IPS-20b (cell line): ENCODE results near the gene SND1.

ENCODE experiments used
- H3K27ac ChIP-seq: one replicate; pipeline ENCODE4 v1.5.1; 2013; ENCODE audit warnings: low read length
- H3K27me3 ChIP-seq: 2 replicates; pipeline ENCODE4 v1.6.1; 2013; ENCODE audit warnings: mild to moderate bottlenecking, low read length, inconsistent platforms; ENCODE audit not compliant: insufficient read depth
- H3K36me3 ChIP-seq: 2 replicates; pipeline ENCODE4 v1.6.1; 2013; ENCODE audit warnings: low read depth, mild to moderate bottlenecking, inconsistent platforms, low read length, moderate library complexity; ENCODE audit not compliant: insufficient read depth
- H3K4me1 ChIP-seq: 2 replicates; pipeline ENCODE4 v1.6.1; 2013; ENCODE audit warnings: mild to moderate bottlenecking, control low read depth, inconsistent platforms, low read length, moderate library complexity; ENCODE audit not compliant: insufficient read depth
- H3K4me3 ChIP-seq: 2 replicates; pipeline ENCODE4 v1.5.1; 2013; ENCODE audit warnings: mild to moderate bottlenecking, low read length, inconsistent platforms
- H3K9ac ChIP-seq: 2 replicates; pipeline ENCODE4 v1.6.1; 2013; ENCODE audit warnings: low read depth, mild to moderate bottlenecking, inconsistent platforms, low read length, moderate library complexity
- H3K9me3 ChIP-seq: 2 replicates; pipeline ENCODE4 v1.6.1; 2013; ENCODE audit warnings: mild to moderate bottlenecking, low read depth, low read length, inconsistent platforms; ENCODE audit not compliant: insufficient read depth

SND1 gene

DNA sequence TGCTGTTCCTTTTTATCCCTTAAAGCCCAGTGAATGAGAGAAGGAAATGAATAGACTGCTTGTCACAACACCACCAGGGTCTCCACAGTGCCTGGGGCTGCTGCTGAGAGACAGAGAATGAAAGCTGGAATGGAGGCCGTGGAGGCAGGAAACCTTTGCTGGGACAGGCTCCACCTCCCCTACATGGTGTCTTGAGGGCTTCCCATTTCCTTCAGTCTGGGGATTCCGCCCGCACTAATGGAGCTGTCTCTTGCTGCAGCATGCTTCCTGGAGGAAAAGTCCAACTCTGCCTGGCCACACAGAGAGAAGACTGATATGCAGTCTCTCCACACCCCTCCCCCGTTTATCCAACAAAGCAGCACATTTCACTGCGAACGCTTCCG, 324.7 kb downstream of the SND1 start:
- Histone ChIP-seq H3K9ac (no peak overlapping the region), H3K9me3 (peaks cover 22% of the 10 kb centered on the region), H3K27me3 (no peaks in the 10 kb centered on the region), H3K27ac (no peak overlapping the region), H3K4me1 (peaks cover 12% of the 10 kb centered on the region), H3K4me3 (no peak overlapping the region), H3K36me3 (peaks cover 18% of the 10 kb centered on the region)

DNA sequence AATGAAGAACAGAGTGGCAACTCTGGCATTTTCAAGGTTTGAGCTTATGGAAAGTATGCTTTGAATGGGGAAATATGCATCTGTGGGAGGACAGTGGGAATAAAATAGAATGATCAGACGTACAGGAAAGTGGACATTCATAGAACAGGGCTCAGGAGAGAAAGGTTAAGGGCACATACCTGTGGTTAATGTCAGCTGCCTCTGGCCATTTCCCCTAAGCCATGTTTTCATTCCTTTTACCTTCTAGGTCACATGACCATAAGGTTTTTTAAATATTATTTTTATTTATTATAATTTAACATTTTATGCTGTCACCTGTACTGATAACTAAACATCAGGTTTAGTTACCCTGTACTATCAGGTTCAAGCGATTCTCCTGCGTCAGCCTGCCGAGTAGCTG, 326.4 kb downstream of the SND1 start:
- H3K4me3 ChIP-seq: no peak overlapping the region

DNA sequence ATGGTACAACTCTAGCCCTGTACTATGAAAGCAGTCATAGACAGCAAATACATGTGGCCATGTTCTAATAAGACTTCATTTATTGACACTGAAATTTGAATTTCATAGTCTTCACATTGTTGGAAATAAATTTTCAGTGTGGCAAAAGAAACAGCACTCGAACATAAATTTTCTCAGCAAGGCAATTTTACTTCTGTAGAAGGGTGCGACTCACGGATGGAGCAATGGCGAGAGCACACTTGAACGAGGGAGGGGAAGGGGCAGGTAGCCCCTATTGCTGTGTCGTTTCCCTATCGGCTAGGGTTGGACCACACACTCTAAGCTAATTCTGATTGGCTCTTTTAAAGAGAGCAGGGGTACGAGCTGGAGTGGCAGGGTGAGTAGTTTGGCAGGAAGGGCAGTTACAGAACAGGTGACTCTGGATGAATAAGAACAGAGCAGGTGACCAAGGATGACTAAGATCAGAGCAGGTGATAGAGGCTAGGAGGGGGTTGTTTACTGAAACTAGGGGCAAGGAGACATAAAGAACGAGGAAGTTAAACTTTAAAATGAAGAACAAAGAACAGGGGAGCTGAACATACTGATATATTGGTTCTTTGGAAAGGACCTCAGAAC, 327.2 kb downstream of the SND1 start:
- H3K4me3 ChIP-seq: no peak overlapping the region
- peaks cover 22% of the 10 kb centered on the region for H3K9me3 ChIP-seq
- H3K36me3 ChIP-seq: peaks cover 18% of the 10 kb centered on the region
- H3K27me3 ChIP-seq: no peaks in the 10 kb centered on the region
- peaks cover 9% of the 10 kb centered on the region for H3K4me1 ChIP-seq
- H3K27ac ChIP-seq: no peak overlapping the region
- H3K9ac ChIP-seq: no peak overlapping the region

More for the DNA sequence above, 326.4 kb downstream of the SND1 start:
- Histone ChIP-seq H3K27ac (no peak overlapping the region), H3K9me3 (peaks cover 22% of the 10 kb centered on the region), H3K9ac (no peak overlapping the region), H3K4me1 (peaks cover 12% of the 10 kb centered on the region), H3K27me3 (no peaks in the 10 kb centered on the region), H3K36me3 (peaks cover 18% of the 10 kb centered on the region)

DNA sequence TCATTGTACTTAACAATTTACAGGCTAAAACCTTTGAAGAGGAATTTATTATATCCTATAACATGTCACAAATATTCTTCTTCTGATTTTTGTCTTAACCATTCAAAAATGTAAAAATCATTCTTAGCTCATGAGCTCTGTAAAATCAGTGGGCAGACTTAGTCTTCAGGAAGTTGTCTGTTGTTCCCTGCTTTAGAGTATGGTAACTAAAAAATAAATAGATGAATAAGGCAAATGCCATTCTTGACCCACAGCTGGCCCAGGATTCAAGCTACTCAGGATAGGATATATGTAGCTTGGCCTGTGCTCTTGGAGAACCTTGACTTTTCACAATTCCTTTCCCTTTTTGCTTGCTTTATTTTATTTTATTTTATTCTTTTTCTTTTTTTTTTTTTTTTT, 327.7 kb downstream of the SND1 start:
- H3K27me3 ChIP-seq: no peaks in the 10 kb centered on the region
- H3K9ac ChIP-seq: no peak overlapping the region
- H3K4me3 ChIP-seq: no peak overlapping the region
- peaks cover 8% of the 10 kb centered on the region for H3K4me1 ChIP-seq
- peaks cover 22% of the 10 kb centered on the region for H3K9me3 ChIP-seq
- H3K36me3 ChIP-seq: peaks cover 18% of the 10 kb centered on the region
- no peak overlapping the region for H3K27ac ChIP-seq

DNA sequence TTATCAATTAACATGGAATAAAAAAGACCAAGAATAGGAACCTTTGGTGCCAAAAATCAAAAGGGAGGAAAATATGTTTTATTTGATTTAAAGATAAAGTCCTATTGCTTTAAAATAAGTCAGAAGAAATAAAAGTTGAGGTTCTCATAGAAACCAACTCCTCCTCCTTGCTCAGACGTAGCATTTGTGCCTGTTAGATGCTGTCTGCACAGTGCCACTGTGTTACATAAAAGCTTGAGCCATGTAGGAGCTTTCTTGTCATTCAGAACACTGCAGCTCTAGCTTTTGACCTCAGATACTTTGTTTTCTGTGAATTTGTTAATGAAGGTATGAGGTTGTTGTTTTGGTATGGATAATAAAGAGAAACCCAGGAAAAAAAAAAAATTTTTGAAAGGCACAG, 328.9 kb downstream of the SND1 start:
- no peak overlapping the region for H3K9ac ChIP-seq
- H3K27ac ChIP-seq: no peak overlapping the region
- peaks cover 22% of the 10 kb centered on the region for H3K9me3 ChIP-seq
- H3K4me3 ChIP-seq: no peak overlapping the region
- H3K4me1 ChIP-seq: peaks cover 13% of the 10 kb centered on the region
- H3K36me3 ChIP-seq: peaks cover 18% of the 10 kb centered on the region
- H3K27me3 ChIP-seq: no peaks in the 10 kb centered on the region

DNA sequence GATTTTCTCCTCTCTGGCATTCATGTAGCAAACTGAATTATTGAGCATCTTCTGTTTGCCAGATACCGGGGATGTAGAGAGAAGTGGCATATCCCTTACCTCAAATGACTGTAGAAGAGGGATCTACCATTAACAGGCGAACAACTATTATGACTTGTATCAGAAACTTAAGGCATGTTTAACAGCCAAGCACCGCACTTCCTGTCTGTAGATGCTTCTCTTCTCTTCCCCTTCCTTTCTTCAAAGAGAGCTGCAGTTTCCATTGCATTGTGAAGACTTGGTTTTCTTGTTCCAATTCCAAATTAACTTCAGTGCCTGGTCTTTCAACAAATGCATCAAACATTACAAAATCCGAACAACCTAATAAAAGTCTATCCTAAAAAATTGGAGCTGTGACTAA, 330.0 kb downstream of the SND1 start:
- peaks cover 13% of the 10 kb centered on the region for H3K36me3 ChIP-seq
- H3K9me3 ChIP-seq: peaks cover 22% of the 10 kb centered on the region
- H3K4me3 ChIP-seq: no peak overlapping the region
- no peak overlapping the region for H3K27ac ChIP-seq
- peaks cover 21% of the 10 kb centered on the region for H3K4me1 ChIP-seq
- no peak overlapping the region for H3K9ac ChIP-seq
- no peaks in the 10 kb centered on the region for H3K27me3 ChIP-seq

DNA sequence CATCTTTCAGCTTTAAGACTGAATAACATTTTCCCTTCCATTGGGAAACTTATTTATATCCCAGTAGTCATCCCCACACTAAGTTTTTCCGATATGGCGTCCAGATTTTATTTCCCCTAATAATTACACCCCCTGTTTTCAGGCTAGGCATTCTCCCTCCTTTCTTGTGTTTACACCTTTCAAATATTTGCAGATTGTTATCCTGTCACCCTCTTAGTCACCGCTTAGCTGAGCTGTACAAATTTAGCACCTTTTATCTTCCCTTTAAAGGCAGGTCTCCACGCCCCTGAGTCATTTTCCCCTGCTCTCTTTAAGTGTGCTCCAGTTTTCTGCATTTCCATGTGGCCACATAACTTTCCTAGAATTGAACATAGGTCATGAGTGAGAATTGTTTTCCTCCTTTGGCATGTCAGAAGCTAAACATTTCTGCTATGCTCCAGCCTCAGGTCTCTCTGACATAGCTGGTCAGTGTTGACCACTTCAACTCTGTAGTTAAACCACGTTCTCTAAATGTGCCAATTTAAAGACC, 331.9 kb downstream of the SND1 start:
- Histone ChIP-seq H3K27me3 (no peaks in the 10 kb centered on the region), H3K36me3 (no peaks in the 10 kb centered on the region; the same call in 1 of the 2 replicates), H3K27ac (no peak overlapping the region)

DNA sequence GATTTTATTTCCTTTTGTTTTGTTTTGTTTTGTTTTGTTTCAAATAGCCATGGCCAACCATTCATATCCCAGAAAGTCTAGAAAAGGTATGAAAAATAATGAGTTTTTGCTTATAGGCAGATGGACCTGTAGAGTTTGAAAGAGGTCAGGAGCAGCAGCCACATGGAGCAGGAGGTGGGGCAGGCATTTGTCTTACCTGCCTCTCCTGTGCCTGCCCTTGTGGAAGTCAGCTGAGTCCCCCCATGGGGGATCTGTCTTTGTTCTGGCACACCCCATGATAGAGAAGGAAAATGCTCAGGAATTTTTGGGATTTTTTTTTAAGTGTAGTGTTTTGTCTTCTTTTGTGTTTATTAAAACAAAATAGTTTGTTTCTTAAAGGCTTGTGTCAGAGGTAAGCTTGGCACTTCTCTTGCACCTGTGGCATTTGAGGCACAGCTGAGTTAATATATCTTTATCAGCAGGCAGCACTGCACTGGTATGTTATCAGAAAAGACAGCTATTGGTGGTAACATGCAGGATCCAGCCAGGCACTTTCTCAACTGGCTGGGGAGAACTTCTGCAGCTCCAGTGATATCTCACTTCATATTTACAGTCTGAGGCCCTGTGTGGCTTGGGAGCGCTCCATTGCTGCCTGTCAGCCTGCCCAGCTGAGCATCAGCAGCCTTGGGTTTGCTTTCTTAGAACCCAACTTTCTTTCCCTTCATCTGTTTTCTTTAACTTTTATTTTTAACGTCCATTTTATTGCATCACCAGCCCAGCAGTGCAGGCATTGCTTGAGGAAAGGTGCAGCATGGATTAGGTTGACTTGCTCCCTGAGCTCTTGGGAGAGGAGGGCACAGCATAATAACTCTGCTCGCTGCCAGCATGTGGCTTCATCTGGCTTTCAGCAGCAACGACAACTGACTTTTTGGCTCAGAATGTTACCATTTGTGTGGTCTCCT, 334.9 kb downstream of the SND1 start:
- H3K27ac ChIP-seq: no peak overlapping the region
- H3K9ac ChIP-seq: no peak overlapping the region
- H3K4me1 ChIP-seq: peaks cover 17% of the 10 kb centered on the region
- no peaks in the 10 kb centered on the region for H3K9me3 ChIP-seq
- peaks cover 14% of the 10 kb centered on the region for H3K36me3 ChIP-seq
- H3K4me3 ChIP-seq: no peak overlapping the region
- no peaks in the 10 kb centered on the region for H3K27me3 ChIP-seq

More for the DNA sequence above, 331.9 kb downstream of the SND1 start:
- no peak overlapping the region for H3K9ac ChIP-seq
- no peak overlapping the region for H3K4me3 ChIP-seq
- H3K9me3 ChIP-seq: peaks cover 5% of the 10 kb centered on the region; the same call in 1 of the 2 replicates
- peaks cover 25% of the 10 kb centered on the region for H3K4me1 ChIP-seq

DNA sequence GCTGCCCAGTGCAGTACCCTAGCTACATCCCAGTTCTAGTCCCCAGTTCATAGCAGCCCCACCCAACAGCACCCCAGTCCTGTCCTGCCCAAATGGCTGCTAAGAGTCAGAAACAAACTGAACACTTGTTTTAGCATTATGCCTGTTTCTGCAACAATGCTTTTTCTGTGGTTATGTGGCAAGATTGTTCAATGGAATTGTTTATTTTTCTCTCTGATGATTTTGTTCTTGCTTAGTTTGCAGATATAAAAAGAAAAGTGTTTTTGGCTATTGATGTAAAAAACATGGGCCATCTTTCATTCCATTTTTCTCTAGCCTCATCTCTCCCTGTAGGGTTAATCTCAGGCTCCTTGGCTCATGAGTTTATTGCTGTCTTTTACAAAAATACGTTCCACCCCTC, 336.8 kb downstream of the SND1 start:
- H3K9me3 ChIP-seq: no peaks in the 10 kb centered on the region
- H3K36me3 ChIP-seq: peaks cover 32% of the 10 kb centered on the region
- H3K4me1 ChIP-seq: peaks cover 17% of the 10 kb centered on the region
- H3K27me3 ChIP-seq: no peaks in the 10 kb centered on the region
- H3K4me3 ChIP-seq: no peak overlapping the region
- H3K9ac ChIP-seq: no peak overlapping the region
- H3K27ac ChIP-seq: no peak overlapping the region

DNA sequence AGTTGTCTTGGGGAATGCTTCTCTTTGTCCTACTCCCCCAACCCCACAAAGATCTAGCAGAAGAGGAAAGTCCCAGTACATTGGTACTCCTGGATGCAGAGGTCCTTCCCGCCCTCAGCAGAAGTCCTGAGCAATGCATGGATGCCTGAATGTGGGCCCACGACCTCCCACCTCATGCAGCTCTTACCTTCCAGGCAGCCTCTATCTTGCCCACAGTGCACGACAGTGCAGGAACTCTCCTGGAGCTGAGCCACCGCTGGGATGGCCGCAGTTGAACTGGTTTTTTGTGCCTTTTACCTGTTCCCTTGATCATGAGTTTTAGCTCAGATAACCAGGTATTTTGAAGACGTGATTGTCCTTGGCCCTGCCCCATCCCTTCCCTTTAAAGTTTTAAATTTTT, 341.3 kb downstream of the SND1 start:
- Histone ChIP-seq H3K4me3 (no peak overlapping the region), H3K36me3 (peaks cover 48% of the 10 kb centered on the region), H3K27me3 (no peaks in the 10 kb centered on the region), H3K4me1 (peaks cover 13% of the 10 kb centered on the region), H3K27ac (no peak overlapping the region), H3K9me3 (no peaks in the 10 kb centered on the region), H3K9ac (no peak overlapping the region)

DNA sequence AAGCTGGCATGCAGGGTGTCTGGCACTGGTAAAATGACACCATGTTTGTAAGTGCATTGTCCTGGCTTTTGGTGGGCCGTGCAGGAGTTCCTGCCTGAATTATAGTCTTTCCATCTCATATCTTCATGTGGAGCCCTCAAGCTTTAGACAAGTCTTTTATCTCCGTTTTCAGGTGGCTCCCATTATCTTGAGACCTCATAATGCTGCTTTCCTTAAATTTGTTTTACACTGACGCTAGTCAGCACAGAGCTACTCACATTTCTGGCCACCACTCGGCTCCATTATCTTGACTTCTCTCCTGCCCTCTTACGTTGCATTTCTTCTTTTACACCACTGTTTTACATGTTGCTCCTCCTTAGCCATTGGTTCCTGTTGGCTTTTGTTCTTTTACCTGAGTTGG, 342.0 kb downstream of the SND1 start:
- Histone ChIP-seq H3K4me1 (peaks cover 13% of the 10 kb centered on the region), H3K9me3 (no peaks in the 10 kb centered on the region), H3K36me3 (peaks cover 48% of the 10 kb centered on the region), H3K9ac (no peak overlapping the region), H3K4me3 (no peak overlapping the region), H3K27me3 (no peaks in the 10 kb centered on the region), H3K27ac (no peak overlapping the region)
